Activated CD4-positive, alpha-beta T cell treated with anti-CD3 and anti-CD28 coated beads, Interleukin-2, amount 50 U/mL, for 1 hour (primary cell): ENCODE measurements around the gene CCT3.
A peak's percentile ranks its signal among the peaks of the same experiment; 100 is the strongest.
"Not testable (repeated sequence)": the region's sequence is repeated elsewhere in the genome, so short reads cannot be mapped to it uniquely, and the experiment has no call there.

Source experiments
- DNase-seq: peaks from one replicate; pipeline ENCODE4 v3.0.0-alpha.2; 2020

The CCT3 gene

DNA sequence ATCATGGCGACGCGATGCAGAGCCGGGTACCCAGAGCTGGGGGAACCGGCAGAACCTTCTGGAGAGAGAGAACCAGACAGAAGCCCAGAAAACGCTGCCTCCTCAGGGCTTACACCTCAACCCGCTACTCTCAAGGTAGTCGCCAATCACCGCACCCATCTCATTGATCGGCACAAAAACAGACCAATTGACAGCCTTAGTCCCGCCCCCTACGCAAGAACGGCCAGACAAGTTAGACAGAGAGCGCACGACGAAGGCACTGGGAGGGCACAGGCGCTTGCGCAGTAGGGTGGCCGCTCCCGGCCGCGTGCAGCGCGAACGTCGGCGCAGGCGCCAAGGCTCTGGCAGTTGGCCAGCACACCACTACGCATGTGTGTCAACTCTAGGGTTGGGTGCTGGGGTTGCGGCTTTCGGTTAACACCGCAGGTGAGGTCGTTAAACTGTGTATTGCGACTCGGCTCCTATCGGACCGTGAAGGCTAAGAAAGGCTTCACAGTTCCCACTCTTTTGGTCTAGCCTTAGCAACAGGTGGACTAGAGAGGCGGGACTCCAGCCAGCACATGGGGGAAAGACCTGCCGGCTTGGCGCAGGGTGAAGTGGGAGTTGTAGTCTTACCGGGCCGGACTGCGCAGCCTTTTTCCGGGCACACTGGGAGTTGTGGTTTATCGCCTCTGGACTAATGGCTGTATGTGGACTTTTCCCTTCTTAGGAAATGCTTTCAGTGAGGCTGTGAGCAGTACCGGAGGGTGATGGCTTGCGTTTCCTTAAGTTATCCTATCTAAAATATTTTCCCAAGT is at the start of gene CCT3, which contains the start of gene TSACC:
Gene CCT3 (minus strand): TSS at position 113 of the 797 bp plus-strand sequence. CDS start 108 bp downstream, at position 5.
Gene TSACC (plus strand): TSS at position 347 of the 797 bp plus-strand sequence. CDS start 1,232 bp downstream, outside the sequence.
- DNase-seq, result peak; percentile 99

- DNase-seq, result no peak
Measured at GRCh38 chr1:156387870-156388173, 49.7 kb upstream of the CCT3 start.

GRCh38 chr1:156386949-156387869 is 49.1 kb upstream of the CCT3 start:
- DNase-seq, result no peak

DNA sequence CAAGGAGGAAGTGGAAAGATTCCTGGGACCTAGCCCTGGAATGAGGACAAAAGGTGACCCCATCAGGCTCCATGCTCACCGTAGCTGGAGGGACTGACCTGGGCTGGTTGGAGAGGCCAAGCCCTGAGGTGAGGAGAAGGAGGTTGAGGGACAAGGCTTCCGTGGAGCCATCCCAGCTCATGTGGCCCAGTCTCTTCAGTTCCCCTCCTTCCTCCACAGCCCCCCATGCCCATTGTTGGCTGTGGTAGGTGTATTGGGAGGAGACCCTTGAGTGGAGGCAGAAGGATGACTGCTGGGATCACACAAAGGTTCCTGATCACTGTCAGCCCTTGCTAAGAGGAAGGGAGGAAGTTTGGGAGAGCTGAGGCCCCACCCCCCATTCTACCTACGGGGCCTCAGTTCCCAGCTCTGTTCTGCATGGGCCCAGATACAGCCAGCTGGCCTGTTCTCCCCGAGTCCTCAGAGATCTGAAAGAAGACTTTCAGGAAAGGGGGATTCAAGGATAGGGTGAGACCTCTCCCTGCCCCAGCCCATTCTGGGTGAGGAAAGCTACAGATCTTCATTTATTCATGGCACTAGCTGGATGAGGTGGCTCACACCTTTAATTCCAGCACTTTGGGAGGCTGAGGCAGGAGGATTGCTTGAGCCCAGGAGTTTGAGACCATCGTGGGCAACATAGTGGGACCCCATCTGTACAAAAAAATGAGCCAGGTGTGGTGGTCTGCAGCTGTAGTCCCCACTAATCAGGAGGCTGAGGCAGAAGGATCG is 48.2 kb upstream of the CCT3 start:
- DNase-seq, result no peak

GRCh38 chr1:156385534-156386031 is 47.5 kb upstream of the CCT3 start:
- DNase-seq, result peak; percentile 73

GRCh38 chr1:156384658-156385057 is 46.6 kb upstream of the CCT3 start:
- DNase-seq, result no peak

- DNase-seq, result no peak
Measured at GRCh38 chr1:156384007-156384406, 45.9 kb upstream of the CCT3 start.

- DNase-seq, result peak; percentile 59
Measured at GRCh38 chr1:156383023-156383422, 44.9 kb upstream of the CCT3 start.

DNA sequence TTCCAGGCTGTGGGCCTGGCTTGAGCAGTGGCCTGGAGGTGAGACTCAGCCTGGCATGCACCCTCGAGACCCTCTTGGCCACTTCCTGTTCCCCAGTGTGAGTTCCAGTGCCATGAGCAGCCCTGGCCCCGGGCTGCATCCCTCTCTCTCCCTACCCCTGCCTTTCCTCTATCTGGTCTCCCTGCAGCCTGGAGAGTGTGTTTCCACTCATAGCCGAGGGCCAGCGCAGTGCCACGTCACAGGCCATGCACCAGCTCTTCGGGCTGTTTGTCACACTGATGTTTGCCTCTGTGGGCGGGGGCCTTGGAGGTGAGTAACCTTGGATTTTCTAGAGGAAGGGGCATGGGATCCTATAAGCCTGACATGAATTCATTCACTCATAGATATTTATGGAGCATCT is 44.5 kb upstream of the CCT3 start:
- DNase-seq, result no peak

DNA sequence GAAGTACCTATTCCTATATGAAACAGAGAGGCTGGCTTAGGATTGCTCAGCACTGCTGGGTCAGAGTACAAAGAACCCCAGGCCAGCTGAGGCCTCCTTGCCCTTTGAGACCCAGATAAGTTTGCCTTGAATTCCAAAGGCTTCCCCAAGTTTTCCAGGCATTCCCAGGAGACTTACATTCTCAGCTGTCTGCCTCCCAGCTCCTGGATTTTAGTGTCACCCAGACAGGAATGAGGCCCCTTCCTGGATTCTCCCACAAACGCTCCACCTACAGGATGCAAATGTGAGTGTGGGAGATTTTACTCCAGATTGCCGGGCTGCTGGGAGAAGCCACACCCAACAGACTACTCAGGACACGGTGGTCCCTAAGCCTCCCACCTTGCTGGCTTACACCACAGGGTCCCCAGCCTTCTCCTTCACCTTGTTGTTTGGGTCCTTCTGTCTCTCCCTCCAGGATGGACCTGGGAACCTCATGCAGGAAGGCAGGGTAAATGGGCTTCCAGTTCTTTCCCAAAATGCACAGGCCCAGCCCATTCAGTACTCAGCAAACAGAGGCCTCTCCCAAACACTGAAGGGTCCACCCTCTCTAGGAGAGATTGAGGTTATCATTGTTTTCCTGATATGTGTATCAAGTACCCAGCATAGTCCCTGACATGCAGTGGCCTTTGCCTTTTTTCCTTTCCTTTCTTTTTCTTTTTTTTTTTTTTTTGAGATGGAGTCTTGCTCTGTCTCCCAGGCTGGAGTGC is 41.5 kb upstream of the CCT3 start:
- DNase-seq, result no peak

DNA sequence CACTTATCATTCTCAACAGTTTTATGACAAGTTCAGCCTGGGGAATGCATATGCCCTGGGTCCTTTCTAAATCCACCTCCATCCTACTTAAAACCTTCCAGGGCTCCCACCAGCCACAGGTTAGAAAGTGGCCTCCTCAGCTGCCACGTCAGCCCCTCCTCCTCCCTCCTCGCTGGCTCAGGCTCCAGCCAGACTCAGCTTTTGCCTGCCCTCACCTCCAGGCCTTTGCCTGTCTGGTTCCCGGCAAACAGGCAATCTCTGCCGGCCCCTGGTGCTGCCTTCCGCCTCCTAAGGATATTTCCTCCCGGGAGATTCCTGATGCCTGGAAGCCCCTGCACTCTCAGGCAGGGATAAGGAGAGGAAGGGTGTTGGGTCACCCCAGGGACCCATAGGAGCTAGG is 40.5 kb upstream of the CCT3 start:
- DNase-seq, result no peak

DNA sequence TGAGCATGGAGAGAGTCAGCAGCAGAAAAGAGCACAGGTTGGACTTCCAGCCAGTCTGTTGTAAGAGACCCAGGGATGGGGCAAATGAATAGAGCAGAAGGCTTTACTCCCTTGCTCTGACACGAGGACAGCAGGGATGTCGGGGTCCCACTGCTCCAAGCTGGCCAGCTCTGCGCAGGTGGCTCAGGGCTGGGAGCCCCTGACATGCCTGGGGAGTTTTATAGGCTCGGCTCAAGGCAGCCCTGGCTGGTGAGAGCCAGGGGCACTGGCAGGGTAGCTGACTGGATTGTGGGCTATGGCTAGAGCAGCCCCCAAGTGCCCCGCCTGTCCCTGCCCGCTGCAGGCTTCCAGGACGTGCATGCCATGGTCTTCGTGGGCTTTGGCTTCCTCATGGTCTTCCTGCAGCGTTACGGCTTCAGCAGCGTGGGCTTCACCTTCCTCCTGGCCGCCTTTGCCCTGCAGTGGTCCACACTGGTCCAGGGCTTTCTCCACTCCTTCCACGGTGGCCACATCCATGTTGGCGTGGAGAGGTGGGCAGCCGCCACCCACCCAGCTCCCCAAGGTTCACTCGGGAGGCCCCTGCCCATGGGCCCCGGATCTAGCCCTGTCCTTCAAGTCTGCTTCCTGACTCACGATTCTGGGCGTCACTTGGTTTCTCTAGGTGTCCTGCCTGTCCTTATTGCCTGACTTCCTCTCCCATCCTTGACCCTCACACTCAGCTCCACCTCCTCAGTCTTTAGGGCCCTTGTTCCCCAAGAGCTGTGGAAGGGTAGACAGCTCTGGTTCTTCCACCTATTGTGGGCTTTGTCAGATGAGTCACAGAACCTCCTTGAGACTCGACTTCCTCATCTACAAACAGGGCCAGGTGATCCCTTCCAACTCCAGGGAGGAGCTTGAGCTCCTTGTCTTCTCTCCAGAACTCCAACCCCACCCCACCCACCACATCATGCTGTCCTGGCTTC is 39.1 kb upstream of the CCT3 start:
- DNase-seq, result no peak

GRCh38 chr1:156376146-156376545 is 38.1 kb upstream of the CCT3 start:
- no peak for DNase-seq

DNA sequence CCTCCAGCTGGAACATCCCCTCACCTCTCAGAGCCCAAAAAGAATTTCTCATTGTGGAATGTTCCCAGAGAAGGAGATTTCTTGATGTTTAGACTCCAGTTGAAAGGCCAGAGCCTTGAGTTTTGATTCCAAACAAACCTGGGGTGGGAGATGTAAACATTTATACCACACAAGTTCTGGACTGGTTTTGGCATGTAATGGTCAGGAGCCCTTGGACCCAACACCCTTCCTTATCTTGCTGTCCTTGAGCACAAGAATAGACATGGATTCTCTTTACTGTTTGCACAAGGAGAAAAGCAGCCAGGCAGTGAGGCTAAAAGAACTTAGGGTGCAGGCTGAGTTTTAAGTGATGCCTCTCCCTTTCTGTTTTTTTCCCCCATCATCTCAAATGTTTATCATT is 35.5 kb upstream of the CCT3 start:
- no peak for DNase-seq

GRCh38 chr1:156372876-156373275 is 34.8 kb upstream of the CCT3 start:
- no peak for DNase-seq

- DNase-seq, result no peak
Measured at GRCh38 chr1:156372265-156372586, 34.1 kb upstream of the CCT3 start.

GRCh38 chr1:156371553-156372264 is 33.6 kb upstream of the CCT3 start:
- no peak for DNase-seq

- not testable (repeated sequence) for DNase-seq
Measured at GRCh38 chr1:156369685-156370286, 31.7 kb upstream of the CCT3 start.

DNA sequence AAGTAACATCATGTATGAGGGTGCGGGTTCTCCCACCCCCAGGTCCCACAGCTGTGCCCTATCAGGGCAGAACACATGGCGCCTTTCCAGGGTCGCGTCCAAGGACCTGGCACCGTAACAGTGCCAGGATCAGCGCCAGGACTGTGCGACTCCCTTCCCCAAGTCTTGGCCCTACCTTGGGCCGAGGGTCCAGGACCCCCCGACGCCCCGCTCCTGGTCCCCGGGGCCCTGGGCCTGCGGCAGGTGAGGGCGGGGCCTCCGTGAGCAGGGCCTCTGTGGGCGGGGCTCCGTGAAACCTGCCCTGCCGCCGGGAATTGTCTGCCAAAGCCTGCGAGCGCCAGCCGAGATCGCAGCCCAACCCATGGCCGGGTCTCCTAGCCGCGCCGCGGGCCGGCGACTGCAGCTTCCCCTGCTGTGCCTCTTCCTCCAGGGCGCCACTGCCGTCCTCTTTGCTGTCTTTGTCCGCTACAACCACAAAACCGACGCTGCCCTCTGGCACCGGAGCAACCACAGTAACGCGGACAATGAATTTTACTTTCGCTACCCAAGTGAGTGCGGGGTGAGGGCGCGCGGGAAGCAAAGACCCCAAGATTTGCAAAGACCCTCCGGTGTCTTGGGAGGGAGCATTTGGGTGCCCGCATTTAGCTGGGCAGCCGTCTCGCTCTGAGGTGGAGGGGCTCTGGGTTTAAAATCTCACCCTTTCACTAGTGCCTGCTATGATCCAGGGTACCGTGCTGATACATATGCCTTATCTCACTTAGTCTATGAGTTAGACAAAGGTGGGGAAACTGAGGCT is 31.0 kb upstream of the CCT3 start, which contains the start of gene RHBG:
Gene RHBG (plus strand): TSS at position 323 of the 796 bp plus-strand sequence. CDS start 39 bp downstream, at position 362.
- peak; percentile 24 for DNase-seq
